Stimulated activated effector memory CD8-positive, alpha-beta T cell treated with anti-CD3 and anti-CD28 coated beads, Interleukin-12 subunit alpha, Interleukin-12 subunit beta, amount 100 ng/mL, for 72 hours (primary cell): ENCODE results near the gene MUC22.
"Not testable (repeated sequence)": the region's sequence is repeated elsewhere in the genome, so short reads cannot be mapped to it uniquely, and the experiment has no call there.

ENCODE experiments used
- ATAC-seq: fragments of 150-1000 bp; cut with Tn5 transposase; 2 replicates; pipeline ENCODE4 v1.10.0; 2021
- DNase-seq, 2 donors: peaks; one replicate each; pipeline ENCODE4 v3.0.0; 2021 to 2022; ENCODE audit warnings: low spot score in 2 of 2
- H3K27ac Mint-ChIP-seq: one replicate; pipeline ENCODE4 v1.8.0; 2022; ENCODE audit warnings: mild to moderate bottlenecking, mixed read lengths
- H3K36me3 Mint-ChIP-seq: one replicate; pipeline ENCODE4 v1.8.0; 2022; ENCODE audit warnings: mild to moderate bottlenecking, mixed read lengths
- H3K4me1 Mint-ChIP-seq: one replicate; pipeline ENCODE4 v1.8.0; 2022; ENCODE audit warnings: mixed read lengths
- H3K4me3 Mint-ChIP-seq: one replicate; pipeline ENCODE4 v1.8.0; 2022; ENCODE audit warnings: mild to moderate bottlenecking, mixed read lengths
- H3K9me3 Mint-ChIP-seq: one replicate; pipeline ENCODE4 v1.8.0; 2022; ENCODE audit warnings: mixed read lengths

MUC22 gene

GRCh38 chr6:31010393-31011060, at the start of gene MUC22:
MUC22 (plus strand) TSS chr6:31010474; CDS start chr6:31010707, 233 bp downstream.
- Mint-ChIP-seq H3K9me3 (peaks cover 3% of the 10 kb centered on the region), H3K4me1 (peaks cover 7% of the 10 kb centered on the region), H3K36me3 (no peaks in the 10 kb centered on the region), H3K4me3 (no peak within 1 kb of the TSS), H3K27ac (no peak within 1 kb of the TSS)
- ATAC-seq (peak; percentile 77), DNase-seq (no peak)

DNA sequence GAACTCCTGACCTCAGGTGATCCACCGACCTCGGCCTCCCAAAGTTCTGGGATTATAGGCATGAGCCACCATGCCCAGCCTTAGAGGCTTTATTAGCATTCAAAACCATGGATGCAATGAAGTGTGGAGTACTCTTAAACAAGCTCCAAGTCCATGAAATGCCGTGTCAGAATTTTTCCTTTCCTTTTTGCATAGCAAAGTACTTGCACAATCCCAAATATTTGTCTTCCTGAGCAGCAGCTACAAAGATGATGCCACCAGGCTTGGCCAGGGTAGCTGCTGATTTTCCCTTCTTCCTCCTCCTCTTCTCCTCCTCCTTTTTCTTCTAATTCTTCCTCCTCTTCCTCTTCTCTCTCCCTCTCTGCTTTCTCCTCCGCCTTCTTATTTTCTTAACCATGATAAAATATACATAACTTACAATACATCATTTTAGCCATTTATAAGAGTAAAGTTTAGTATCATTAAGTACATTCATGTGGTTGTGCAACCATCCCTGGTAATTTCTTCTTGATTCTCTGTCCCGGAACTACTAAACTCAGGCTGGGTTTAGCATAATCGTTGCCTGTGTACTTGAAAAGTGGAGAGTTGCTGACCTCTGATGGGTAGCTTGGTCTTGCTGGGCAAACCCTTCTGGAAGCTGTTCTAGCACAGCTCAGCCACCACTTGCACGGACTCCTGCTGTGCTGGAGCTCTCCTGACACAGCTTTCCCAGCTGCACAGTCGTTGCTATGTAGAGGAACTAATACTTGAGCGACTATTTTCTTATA, 49.2 kb upstream of the MUC22 start:
- no peak for ATAC-seq
- Mint-ChIP-seq H3K4me1 (peaks cover 33% of the 10 kb centered on the region), H3K27ac (no peak overlapping the region), H3K36me3 (peaks cover 8% of the 10 kb centered on the region), H3K4me3 (no peak overlapping the region), H3K9me3 (no peaks in the 10 kb centered on the region)
- DNase-seq = no peak

DNA sequence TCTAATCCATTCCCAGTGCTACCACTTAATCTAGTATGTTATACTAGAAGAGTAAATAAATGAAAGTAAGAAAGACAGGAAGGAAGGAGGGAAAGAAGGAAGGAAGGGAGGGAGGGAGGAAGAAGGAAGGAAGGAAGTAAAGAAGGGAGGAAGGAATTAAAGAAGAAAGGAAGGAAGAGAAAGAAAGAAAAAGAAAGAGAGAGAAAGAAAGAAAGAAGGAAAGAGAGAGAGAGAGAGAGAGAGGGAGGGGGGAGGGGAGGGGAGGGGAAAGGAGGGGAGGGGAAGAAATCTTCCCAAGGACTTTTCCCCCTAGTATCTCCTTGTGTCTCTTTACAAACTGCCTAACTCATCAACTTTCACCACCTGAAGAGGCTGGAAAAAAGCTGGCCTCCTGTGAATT, 47.6 kb upstream of the MUC22 start:
- ATAC-seq (no peak), DNase-seq (no peak)
- Mint-ChIP-seq H3K36me3 (peaks cover 8% of the 10 kb centered on the region), H3K4me1 (peaks cover 37% of the 10 kb centered on the region), H3K4me3 (no peak overlapping the region), H3K27ac (no peak overlapping the region), H3K9me3 (no peaks in the 10 kb centered on the region)

- Mint-ChIP-seq H3K36me3 (peaks cover 8% of the 10 kb centered on the region), H3K4me1 (peaks cover 37% of the 10 kb centered on the region), H3K4me3 (no peak overlapping the region), H3K9me3 (no peaks in the 10 kb centered on the region), H3K27ac (peak overlapping the region; percentile 48)
- ATAC-seq (peak; percentile 43), DNase-seq (no peak)
These were observed 46.6 kb upstream of the MUC22 start for GRCh38 chr6:30963641-30964040.

- no peaks in the 10 kb centered on the region for H3K9me3 Mint-ChIP-seq
- ATAC-seq = peak; percentile 89
- peaks cover 37% of the 10 kb centered on the region for H3K4me1 Mint-ChIP-seq
- H3K36me3 Mint-ChIP-seq = peaks cover 8% of the 10 kb centered on the region
- peak overlapping the region; percentile 12 for H3K4me3 Mint-ChIP-seq
- DNase-seq = peak; percentile 15 to 67
- H3K27ac Mint-ChIP-seq = peak overlapping the region; percentile 48
These were observed 46.2 kb upstream of the MUC22 start for GRCh38 chr6:30964075-30964474.

GRCh38 chr6:30965140-30965601, 45.1 kb upstream of the MUC22 start:
- Mint-ChIP-seq H3K27ac (peak overlapping the region; percentile 48), H3K9me3 (no peaks in the 10 kb centered on the region), H3K36me3 (peaks cover 8% of the 10 kb centered on the region), H3K4me1 (peaks cover 42% of the 10 kb centered on the region), H3K4me3 (peak overlapping the region; percentile 12)
- peak; percentile 63 for ATAC-seq
- peak in 1 of 2 donors; percentile 57 for DNase-seq

DNA sequence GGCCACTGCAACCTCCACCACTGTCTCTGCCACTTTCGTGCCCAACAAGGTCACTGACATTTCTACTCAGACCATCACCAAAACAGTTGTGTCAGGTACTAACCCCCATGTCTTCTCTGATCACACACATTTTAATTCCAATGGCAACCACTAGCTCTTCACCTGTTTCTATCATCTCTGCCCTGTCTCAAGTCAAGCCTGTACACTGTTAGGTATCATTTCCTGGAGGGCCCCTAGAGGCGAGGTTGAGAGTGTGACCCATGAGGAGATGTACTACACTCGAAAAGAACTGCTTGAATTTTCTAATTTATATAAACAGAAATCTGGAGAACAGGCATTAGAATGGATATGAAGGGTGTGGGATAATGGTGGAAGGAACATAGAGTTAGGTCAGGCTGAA, 44.1 kb upstream of the MUC22 start:
- Mint-ChIP-seq H3K4me1 (peaks cover 42% of the 10 kb centered on the region), H3K27ac (no peak overlapping the region), H3K36me3 (peaks cover 8% of the 10 kb centered on the region), H3K9me3 (no peaks in the 10 kb centered on the region), H3K4me3 (no peak overlapping the region)
- no peak for DNase-seq
- no peak for ATAC-seq

DNA sequence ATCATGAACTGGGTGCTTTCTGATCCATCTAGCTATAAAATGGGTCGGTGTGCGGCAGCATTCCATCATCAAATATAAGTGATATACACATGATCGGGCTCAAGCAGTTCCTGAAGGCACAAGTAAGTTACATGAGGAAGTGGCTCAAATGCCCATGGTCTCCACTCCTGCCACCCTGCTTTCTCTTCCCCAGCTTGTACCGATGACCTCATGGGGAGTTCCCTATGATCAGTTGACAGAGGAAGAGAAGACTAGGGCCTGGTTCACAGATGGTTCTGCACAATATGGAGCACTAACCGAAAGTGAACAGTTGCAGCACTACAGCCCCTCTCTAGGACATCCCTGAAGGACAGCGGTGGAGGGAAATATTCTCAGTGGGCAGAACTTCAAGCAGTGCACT, 41.1 kb upstream of the MUC22 start:
- H3K4me1 Mint-ChIP-seq = peaks cover 28% of the 10 kb centered on the region
- H3K36me3 Mint-ChIP-seq, ATAC-seq, H3K27ac Mint-ChIP-seq, DNase-seq, H3K4me3 Mint-ChIP-seq, H3K9me3 Mint-ChIP-seq: not testable (repeated sequence)

- Mint-ChIP-seq H3K27ac (no peak overlapping the region), H3K36me3 (no peaks in the 10 kb centered on the region), H3K4me1 (peaks cover 10% of the 10 kb centered on the region), H3K9me3 (no peaks in the 10 kb centered on the region), H3K4me3 (no peak overlapping the region)
- no peak for ATAC-seq
- DNase-seq = no peak
These were observed 39.3 kb upstream of the MUC22 start for GRCh38 chr6:30970946-30971345.

GRCh38 chr6:30972816-30973215, 37.5 kb upstream of the MUC22 start:
- DNase-seq = no peak
- Mint-ChIP-seq H3K27ac (no peak overlapping the region), H3K4me3 (no peak overlapping the region), H3K36me3 (no peaks in the 10 kb centered on the region), H3K4me1 (peaks cover 6% of the 10 kb centered on the region), H3K9me3 (no peaks in the 10 kb centered on the region)
- ATAC-seq = no peak

- H3K4me3 Mint-ChIP-seq = no peak overlapping the region
- H3K36me3 Mint-ChIP-seq = no peaks in the 10 kb centered on the region
- no peaks in the 10 kb centered on the region for H3K9me3 Mint-ChIP-seq
- H3K4me1 Mint-ChIP-seq = no peaks in the 10 kb centered on the region
- no peak overlapping the region for H3K27ac Mint-ChIP-seq
- DNase-seq (no peak), ATAC-seq (no peak)
These were observed 35.6 kb upstream of the MUC22 start for GRCh38 chr6:30974490-30975252.

- H3K27ac Mint-ChIP-seq = no peak overlapping the region
- H3K36me3 Mint-ChIP-seq = no peaks in the 10 kb centered on the region
- no peak for ATAC-seq
- no peak overlapping the region for H3K4me3 Mint-ChIP-seq
- H3K9me3 Mint-ChIP-seq = no peaks in the 10 kb centered on the region
- peaks cover 8% of the 10 kb centered on the region for H3K4me1 Mint-ChIP-seq
- no peak for DNase-seq
These were observed 31.1 kb upstream of the MUC22 start for GRCh38 chr6:30979141-30979540.

- H3K27ac Mint-ChIP-seq = no peak overlapping the region
- ATAC-seq (no peak), DNase-seq (no peak)
- no peaks in the 10 kb centered on the region for H3K36me3 Mint-ChIP-seq
- H3K4me1 Mint-ChIP-seq = peaks cover 8% of the 10 kb centered on the region
- no peak overlapping the region for H3K4me3 Mint-ChIP-seq
- no peaks in the 10 kb centered on the region for H3K9me3 Mint-ChIP-seq
These were observed 30.6 kb upstream of the MUC22 start for GRCh38 chr6:30979690-30980089.

GRCh38 chr6:30981942-30982772, 28.1 kb upstream of the MUC22 start:
- Mint-ChIP-seq H3K27ac (no peak overlapping the region), H3K4me1 (peaks cover 8% of the 10 kb centered on the region), H3K9me3 (no peaks in the 10 kb centered on the region), H3K4me3 (no peak overlapping the region), H3K36me3 (no peaks in the 10 kb centered on the region)
- ATAC-seq (no peak), DNase-seq (no peak)

DNA sequence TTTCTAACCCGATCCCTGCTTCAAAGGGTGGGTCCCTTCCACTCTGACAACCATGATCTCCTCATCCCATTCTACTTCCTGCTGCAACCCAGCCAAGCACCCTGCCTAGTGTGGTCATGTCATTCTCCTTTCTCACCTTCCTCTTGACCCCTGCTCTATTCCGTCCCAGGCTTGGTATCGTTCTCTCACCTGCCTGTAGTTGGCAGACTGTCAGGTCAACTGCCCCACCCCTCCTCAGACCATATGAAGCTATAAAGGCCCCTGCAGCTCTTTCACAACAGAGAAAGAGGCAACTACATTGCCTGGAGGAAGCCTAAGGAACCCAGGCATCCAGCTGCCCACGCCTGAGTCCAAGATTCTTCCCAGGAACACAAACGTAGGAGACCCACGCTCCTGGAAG, 26.8 kb upstream of the MUC22 start, which contains the start of gene MUC21:
Gene MUC21, plus strand, starts transcription at position 280 of the 400 bp plus-strand sequence. CDS start 241 bp downstream, outside the sequence.
- H3K4me3 Mint-ChIP-seq = no peak within 1 kb of the TSS
- H3K4me1 Mint-ChIP-seq = peaks cover 8% of the 10 kb centered on the region
- ATAC-seq (no peak), DNase-seq (no peak)
- H3K36me3 Mint-ChIP-seq = no peaks in the 10 kb centered on the region
- no peaks in the 10 kb centered on the region for H3K9me3 Mint-ChIP-seq
- H3K27ac Mint-ChIP-seq = no peak within 1 kb of the TSS
